HK-2 (cell line): ENCODE results near the gene SYCE1.
"Not testable (repeated sequence)": the region's sequence is repeated elsewhere in the genome, so short reads cannot be mapped to it uniquely, and the experiment has no call there.

Experiments used
- DNase-seq: peaks from one replicate; pipeline ENCODE4 v3.0.0-alpha.2; 2018; ENCODE audit not compliant: unreplicated experiment

SYCE1 gene

GRCh38 chr10:133565441-133566294, at the start of gene SYCE1:
TSS of gene SYCE1 (minus strand) at chr10:133565583. CDS start at chr10:133565529, 54 bp downstream.
- no peak for DNase-seq

GRCh38 chr10:133614830-133615580, 49.6 kb upstream of the SYCE1 start:
- DNase-seq: no peak

GRCh38 chr10:133613699-133614098, 48.3 kb upstream of the SYCE1 start:
- DNase-seq: no peak

- DNase-seq: no peak
These were observed 45.7 kb upstream of the SYCE1 start for GRCh38 chr10:133611079-133611478.

- no peak for DNase-seq
These were observed 43.5 kb upstream of the SYCE1 start for GRCh38 chr10:133608855-133609254.

GRCh38 chr10:133603434-133603833, 38.1 kb upstream of the SYCE1 start:
- not testable (repeated sequence) for DNase-seq

GRCh38 chr10:133600657-133601056, 35.3 kb upstream of the SYCE1 start:
- no peak for DNase-seq

GRCh38 chr10:133599869-133600268, 34.5 kb upstream of the SYCE1 start:
- DNase-seq: not testable (repeated sequence)

GRCh38 chr10:133592716-133593115, 27.3 kb upstream of the SYCE1 start:
- DNase-seq: no peak

- no peak for DNase-seq
These were observed 25.6 kb upstream of the SYCE1 start for GRCh38 chr10:133590970-133591359.

- no peak for DNase-seq
These were observed 25.0 kb upstream of the SYCE1 start for GRCh38 chr10:133590226-133590969.

GRCh38 chr10:133577037-133577436, 11.7 kb upstream of the SYCE1 start:
- not testable (repeated sequence) for DNase-seq

GRCh38 chr10:133573460-133573859, 8.1 kb upstream of the SYCE1 start:
- not testable (repeated sequence) for DNase-seq

GRCh38 chr10:133572055-133572454, 6.7 kb upstream of the SYCE1 start:
- DNase-seq: not testable (repeated sequence)

- DNase-seq: not testable (repeated sequence)
These were observed 4.4 kb upstream of the SYCE1 start for GRCh38 chr10:133569801-133570200.

GRCh38 chr10:133568831-133569527, 3.6 kb upstream of the SYCE1 start:
- not testable (repeated sequence) for DNase-seq

- no peak for DNase-seq
These were observed 2.9 kb upstream of the SYCE1 start for GRCh38 chr10:133568287-133568614.

GRCh38 chr10:133567609-133568286, 2.4 kb upstream of the SYCE1 start:
- no peak for DNase-seq

GRCh38 chr10:133567119-133567518, 1.7 kb upstream of the SYCE1 start:
- DNase-seq: no peak

- no peak for DNase-seq
These were observed 567 bp downstream of the SYCE1 start for GRCh38 chr10:133564816-133565215.

- no peak for DNase-seq
These were observed 6.2 kb downstream of the SYCE1 start for GRCh38 chr10:133559216-133559615.
